ENCODE results near the gene LAMB1.

DNA sequence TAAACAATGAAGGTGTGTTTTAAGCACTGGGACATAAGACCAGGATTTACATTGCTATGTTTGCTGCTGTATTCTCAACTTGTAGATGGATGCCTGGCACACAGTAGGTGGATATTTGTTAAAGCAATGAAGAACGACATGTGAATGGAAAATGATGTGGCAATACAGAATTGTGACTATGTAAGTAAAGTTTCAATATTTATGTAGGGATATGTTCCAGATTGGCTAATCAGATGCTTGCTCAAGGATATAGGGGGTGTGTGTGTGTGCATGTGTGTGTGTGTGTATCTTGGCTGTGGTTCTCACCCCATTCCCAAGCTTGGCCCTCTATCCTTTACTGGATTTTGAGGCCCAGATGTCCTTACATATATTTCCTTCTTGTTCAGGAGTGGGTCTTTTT is 42.7 kb upstream of the LAMB1 start:
- TF ChIP-seq, protein P1, sequence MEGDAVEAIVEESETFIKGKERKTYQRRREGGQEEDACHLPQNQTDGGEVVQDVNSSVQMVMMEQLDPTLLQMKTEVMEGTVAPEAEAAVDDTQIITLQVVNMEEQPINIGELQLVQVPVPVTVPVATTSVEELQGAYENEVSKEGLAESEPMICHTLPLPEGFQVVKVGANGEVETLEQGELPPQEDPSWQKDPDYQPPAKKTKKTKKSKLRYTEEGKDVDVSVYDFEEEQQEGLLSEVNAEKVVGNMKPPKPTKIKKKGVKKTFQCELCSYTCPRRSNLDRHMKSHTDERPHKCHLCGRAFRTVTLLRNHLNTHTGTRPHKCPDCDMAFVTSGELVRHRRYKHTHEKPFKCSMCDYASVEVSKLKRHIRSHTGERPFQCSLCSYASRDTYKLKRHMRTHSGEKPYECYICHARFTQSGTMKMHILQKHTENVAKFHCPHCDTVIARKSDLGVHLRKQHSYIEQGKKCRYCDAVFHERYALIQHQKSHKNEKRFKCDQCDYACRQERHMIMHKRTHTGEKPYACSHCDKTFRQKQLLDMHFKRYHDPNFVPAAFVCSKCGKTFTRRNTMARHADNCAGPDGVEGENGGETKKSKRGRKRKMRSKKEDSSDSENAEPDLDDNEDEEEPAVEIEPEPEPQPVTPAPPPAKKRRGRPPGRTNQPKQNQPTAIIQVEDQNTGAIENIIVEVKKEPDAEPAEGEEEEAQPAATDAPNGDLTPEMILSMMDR (conservative IDR thresholded peaks at IDR 0.05; ENCODE audit: low read depth, low read length), result no peak
- TF ChIP-seq EZH2 (IDR thresholded peaks at IDR 0.05; ENCODE audit: low read length, unreplicated experiment) (no peak), EZH2phosphoT487 (IDR thresholded peaks at IDR 0.05; ENCODE audit: borderline replicate concordance, low read length) (no peak)
